Measurements from ENCODE around the gene HOXA10.

DNA sequence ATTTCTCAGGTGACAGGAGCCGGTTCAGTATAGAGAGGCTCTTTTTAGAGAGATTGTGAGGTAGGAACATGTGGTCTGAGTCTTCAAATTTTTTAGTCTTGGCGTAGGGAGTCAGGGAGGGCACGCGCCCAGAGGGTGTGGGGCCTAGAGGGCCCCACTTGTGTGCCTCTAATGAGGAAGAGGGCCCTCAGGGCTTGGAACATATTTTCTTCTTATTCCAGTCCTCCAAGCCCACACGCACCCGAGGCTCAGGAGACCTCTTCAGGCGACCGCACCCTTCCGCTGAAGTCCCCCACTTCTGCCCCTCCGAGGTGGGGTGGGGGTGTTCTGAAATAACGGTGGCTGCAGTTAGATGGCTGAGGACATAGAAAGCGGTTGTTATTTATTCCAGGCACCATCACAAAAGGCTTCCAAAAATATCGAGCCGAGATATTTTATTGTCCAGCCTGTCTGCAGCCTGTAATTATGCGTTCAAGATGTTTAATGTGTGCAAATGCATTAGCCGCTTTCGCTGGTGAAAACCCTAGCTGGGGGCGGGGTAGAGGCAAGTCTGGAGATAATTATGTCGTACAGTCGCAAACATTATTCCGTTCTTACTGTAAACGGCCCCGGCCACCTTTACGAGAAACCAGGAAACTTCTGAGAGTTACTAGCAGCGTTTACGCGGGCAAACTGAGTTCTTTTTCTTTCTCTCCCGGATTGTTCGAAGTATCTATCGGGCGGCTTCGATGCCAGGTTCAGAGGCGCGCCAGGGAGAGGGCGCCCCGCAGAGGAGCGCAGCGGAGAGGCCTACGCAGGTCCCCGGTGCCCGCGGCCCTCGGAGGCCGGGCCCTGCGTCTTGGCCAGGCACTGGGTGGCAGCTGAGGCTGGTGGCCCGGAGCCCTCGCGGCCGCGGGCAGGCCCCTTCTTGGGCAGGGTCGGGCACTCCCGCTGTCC lies 38.6 kb upstream of the HOXA10 start:
- TF ChIP-seq, protein P1, sequence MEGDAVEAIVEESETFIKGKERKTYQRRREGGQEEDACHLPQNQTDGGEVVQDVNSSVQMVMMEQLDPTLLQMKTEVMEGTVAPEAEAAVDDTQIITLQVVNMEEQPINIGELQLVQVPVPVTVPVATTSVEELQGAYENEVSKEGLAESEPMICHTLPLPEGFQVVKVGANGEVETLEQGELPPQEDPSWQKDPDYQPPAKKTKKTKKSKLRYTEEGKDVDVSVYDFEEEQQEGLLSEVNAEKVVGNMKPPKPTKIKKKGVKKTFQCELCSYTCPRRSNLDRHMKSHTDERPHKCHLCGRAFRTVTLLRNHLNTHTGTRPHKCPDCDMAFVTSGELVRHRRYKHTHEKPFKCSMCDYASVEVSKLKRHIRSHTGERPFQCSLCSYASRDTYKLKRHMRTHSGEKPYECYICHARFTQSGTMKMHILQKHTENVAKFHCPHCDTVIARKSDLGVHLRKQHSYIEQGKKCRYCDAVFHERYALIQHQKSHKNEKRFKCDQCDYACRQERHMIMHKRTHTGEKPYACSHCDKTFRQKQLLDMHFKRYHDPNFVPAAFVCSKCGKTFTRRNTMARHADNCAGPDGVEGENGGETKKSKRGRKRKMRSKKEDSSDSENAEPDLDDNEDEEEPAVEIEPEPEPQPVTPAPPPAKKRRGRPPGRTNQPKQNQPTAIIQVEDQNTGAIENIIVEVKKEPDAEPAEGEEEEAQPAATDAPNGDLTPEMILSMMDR (IDR thresholded peaks at IDR 0.05) = no peak
- TF ChIP-seq POLR2A (IDR thresholded peaks at IDR 0.05) = no peak
